ENCODE results near the gene CLMP.

CLMP gene

GRCh38 chr11:123191939-123192338 lies 3.1 kb downstream of the CLMP start:
- no peak for DNase-seq (ENCODE audit: extremely low read depth in 1 of 2, low read depth in 1 of 2)

GRCh38 chr11:123190518-123190917 lies 4.5 kb downstream of the CLMP start:
- no peak for DNase-seq (ENCODE audit: extremely low read depth in 1 of 2, low read depth in 1 of 2)

GRCh38 chr11:123188508-123189165 lies 6.4 kb downstream of the CLMP start:
- no peak for DNase-seq (ENCODE audit: extremely low read depth in 1 of 2, low read depth in 1 of 2)

GRCh38 chr11:123187665-123188507 lies 7.2 kb downstream of the CLMP start:
- no peak for DNase-seq (ENCODE audit: extremely low read depth in 1 of 2, low read depth in 1 of 2)

GRCh38 chr11:123187248-123187647 lies 7.8 kb downstream of the CLMP start:
- DNase-seq (ENCODE audit: extremely low read depth in 1 of 2, low read depth in 1 of 2) = no peak

GRCh38 chr11:123186286-123186685 lies 8.8 kb downstream of the CLMP start:
- no peak for DNase-seq (ENCODE audit: extremely low read depth in 1 of 2, low read depth in 1 of 2)

- DNase-seq (ENCODE audit: extremely low read depth in 1 of 2, low read depth in 1 of 2) = no peak
These were observed 9.7 kb downstream of the CLMP start for GRCh38 chr11:123185326-123185725.

GRCh38 chr11:123184531-123184930 lies 10.5 kb downstream of the CLMP start:
- no peak for DNase-seq (ENCODE audit: extremely low read depth in 1 of 2, low read depth in 1 of 2)

GRCh38 chr11:123183391-123184099 lies 11.5 kb downstream of the CLMP start:
- no peak for DNase-seq (ENCODE audit: extremely low read depth in 1 of 2, low read depth in 1 of 2)

GRCh38 chr11:123181767-123182500 lies 13.1 kb downstream of the CLMP start:
- DNase-seq (ENCODE audit: extremely low read depth in 1 of 2, low read depth in 1 of 2) = no peak

GRCh38 chr11:123181075-123181474 lies 14.0 kb downstream of the CLMP start:
- DNase-seq (ENCODE audit: extremely low read depth in 1 of 2, low read depth in 1 of 2) = no peak

- DNase-seq (ENCODE audit: extremely low read depth in 1 of 2, low read depth in 1 of 2) = no peak
These were observed 14.5 kb downstream of the CLMP start for GRCh38 chr11:123180574-123180973.

- DNase-seq (ENCODE audit: extremely low read depth in 1 of 2, low read depth in 1 of 2) = no peak
These were observed 14.9 kb downstream of the CLMP start for GRCh38 chr11:123180166-123180565.

GRCh38 chr11:123179586-123179985 lies 15.5 kb downstream of the CLMP start:
- no peak for DNase-seq (ENCODE audit: extremely low read depth in 1 of 2, low read depth in 1 of 2)

GRCh38 chr11:123178186-123178585 lies 16.9 kb downstream of the CLMP start:
- DNase-seq (ENCODE audit: extremely low read depth in 1 of 2, low read depth in 1 of 2) = no peak

- no peak for DNase-seq (ENCODE audit: extremely low read depth in 1 of 2, low read depth in 1 of 2)
These were observed 18.3 kb downstream of the CLMP start for GRCh38 chr11:123176785-123177184.

- DNase-seq (ENCODE audit: extremely low read depth in 1 of 2, low read depth in 1 of 2) = no peak
These were observed 20.6 kb downstream of the CLMP start for GRCh38 chr11:123174196-123175183.

GRCh38 chr11:123173856-123174186 lies 21.2 kb downstream of the CLMP start:
- no peak for DNase-seq (ENCODE audit: extremely low read depth in 1 of 2, low read depth in 1 of 2)

- DNase-seq (ENCODE audit: extremely low read depth in 1 of 2, low read depth in 1 of 2) = no peak
These were observed 21.8 kb downstream of the CLMP start for GRCh38 chr11:123173040-123173855.

All from activated CD8-positive, alpha-beta memory T cell treated with anti-CD3 and anti-CD28 coated beads for 1 hour (primary cell).